K562 (cell line): ENCODE results near the gene MARCHF3. TPM values are rescaled to one million over a fixed set of nuclear protein-coding genes. Genes with fewer than 3 reads are reported as not detected.

Experiments used
- ATAC-seq: fragments of 200-7000 bp; cut with Tn5 transposase; 3 replicates; pipeline ENCODE4 v1.9.1; 2020; ENCODE audit warnings: moderate library complexity
- BruUV-seq: library from RNA; stranded (reverse); fragments of 400-500 nt; replicated peaks from 2 replicates; lab custom pipeline; 2021; lab: Mats Ljungman, UMichigan
- CTCF ChIA-PET: fragments of 300-600 bp; formaldehyde crosslinking; extraction: SDS; loops from one replicate; lab custom pipeline; 2021; ENCODE audit warnings: low intra/inter-chr PET ratio; lab: Yijun Ruan, JAX
- POLR2A ChIA-PET: fragments of 300-600, 350-650 bp; sonication (Branson Sonifier 250); formaldehyde crosslinking; extraction: SDS; loops from one replicate; lab custom pipeline; 2021; ENCODE audit warnings: antibody characterized with exemption, inconsistent platforms; lab: Yijun Ruan, JAX
- DNase-seq, 4 experiments: peaks; one replicate each; pipeline versions ENCODE4 v3.0.0 to v3.0.0-alpha.2; 2011 to 2018; ENCODE audit warnings: low spot score in 3 of 4, mixed read lengths in 3 of 4; ENCODE audit errors: extremely low read depth in 1 of 4
- FAIRE-seq: peaks from 2 replicates; lab custom pipeline; 2011; peaks lifted over from hg19 to GRCh38; lab: Jason Lieb, UNC
- H2AFZ ChIP-seq: 2 replicates; pipeline ENCODE4 v1.6.0; 2011; ENCODE audit warnings: low read depth, low read length, control low read depth, inconsistent platforms
- H3K27ac ChIP-seq: fragments of 200-600 bp; 3 replicates; pipeline ENCODE4 v1.8.0; 2011; ENCODE audit warnings: low read depth, mild to moderate bottlenecking, control low read depth, inconsistent platforms, low read length, moderate library complexity, mixed read lengths; ENCODE audit errors: extremely low read depth
- H3K27me3 ChIP-seq, 2 experiments: fragments of 300-600 bp in 1 of 2; 2 replicates in 1 of 2; 3 replicates in 1 of 2; pipeline versions ENCODE4 v1.6.0 to v1.8.0; 2011; ENCODE audit warnings: inconsistent platforms in 2 of 2, low read length in 2 of 2, mild to moderate bottlenecking in 1 of 2, mixed read lengths in 1 of 2, moderate library complexity in 1 of 2; ENCODE audit not compliant: control insufficient read depth in 2 of 2, insufficient read depth in 2 of 2
- H3K36me3 ChIP-seq: fragments of 300-600 bp; 3 replicates; pipeline ENCODE4 v1.8.0; 2011; ENCODE audit warnings: mild to moderate bottlenecking, low read length, inconsistent platforms; ENCODE audit not compliant: control insufficient read depth, insufficient read depth
- H3K4me1 ChIP-seq, 2 experiments: fragments of 200-600 bp in 1 of 2; replicated peaks in 1 of 2; 2 replicates in 1 of 2; 3 replicates in 1 of 2; pipeline versions ENCODE4 v1.5.1 to v1.8.0; 2011; ENCODE audit warnings: inconsistent platforms in 2 of 2, low read length in 2 of 2, mild to moderate bottlenecking in 1 of 2, mixed read lengths in 1 of 2, moderate library complexity in 1 of 2; ENCODE audit not compliant: control insufficient read depth in 2 of 2, insufficient read depth in 2 of 2
- H3K4me2 ChIP-seq: 2 replicates; pipeline ENCODE4 v1.6.1; 2011; ENCODE audit warnings: low read length, control low read depth, inconsistent platforms, mixed read lengths; ENCODE audit not compliant: insufficient read depth
- H3K4me3 ChIP-seq: fragments of 200-600 bp; sonication (generic), shearing (Covaris generic); 2 replicates; pipeline ENCODE4 v1.5.1; 2016; ENCODE audit warnings: control low read depth, inconsistent platforms
- H3K79me2 ChIP-seq: fragments of 200-600 bp; 3 replicates; pipeline ENCODE4 v1.8.0; 2011; ENCODE audit warnings: low read length, inconsistent platforms; ENCODE audit not compliant: control insufficient read depth, insufficient read depth
- H3K9ac ChIP-seq, 2 experiments: 2 replicates each; pipeline versions ENCODE4 v1.6.0 to v1.6.1; 2011; ENCODE audit warnings: low read depth in 2 of 2, low read length in 2 of 2, control low read depth in 1 of 2, inconsistent platforms in 1 of 2, mild to moderate bottlenecking in 1 of 2, mixed read lengths in 1 of 2; ENCODE audit not compliant: insufficient read depth in 1 of 2
- H3K9me1 ChIP-seq: one replicate; pipeline ENCODE4 v1.6.0; 2011; ENCODE audit warnings: inconsistent platforms, mild to moderate bottlenecking, low read length, moderate library complexity; ENCODE audit not compliant: control insufficient read depth, insufficient read depth
- H3K9me3 ChIP-seq: replicated peaks from 2 replicates; pipeline ENCODE4 v1.5.1; 2011; ENCODE audit warnings: low read depth, low read length, inconsistent platforms; ENCODE audit not compliant: control insufficient read depth, insufficient read depth
- H4K20me1 ChIP-seq: replicated peaks from 2 replicates; pipeline ENCODE4 v1.6.1; 2011; ENCODE audit warnings: low read length, inconsistent platforms, mixed read lengths; ENCODE audit not compliant: control insufficient read depth, insufficient read depth
- MAX ChIP-seq: sonication (generic); formaldehyde crosslinking; IDR thresholded peaks from 2 replicates; pipeline ENCODE4 v1.9.0; 2022; ENCODE audit warnings: mild to moderate bottlenecking, missing genetic modification reagents
- PHF8 ChIP-seq: fragments of 200-600 bp; sonication (generic); IDR thresholded peaks from 2 replicates; pipeline ENCODE4 v1.6.1; 2012; ENCODE audit warnings: mixed run types, mild to moderate bottlenecking, inconsistent platforms, low read length, moderate library complexity, borderline replicate concordance
- SUPT5H ChIP-seq: fragments of 450-650 bp; IDR thresholded peaks from 2 replicates; pipeline ENCODE4 v1.6.1; 2016
- TBP ChIP-seq: optimal IDR thresholded peaks from 2 replicates; pipeline ENCODE3; 2011; ENCODE audit warnings: low read depth, low read length, improper control_type of control experiment
- TEAD1 ChIP-seq, 2 experiments: fragments of 450-650 bp in 1 of 2; sonication (generic) in 1 of 2; formaldehyde crosslinking; IDR thresholded peaks; 2 replicates each; pipeline versions ENCODE4 v1.4.0 to v1.8.0; 2020 to 2022; ENCODE audit warnings: mild to moderate bottlenecking in 2 of 2, missing genetic modification reagents in 1 of 2
- TEAD2 ChIP-seq: fragments of 450-650 bp; IDR thresholded peaks from 2 replicates; pipeline ENCODE4 v1.6.1; 2016; ENCODE audit warnings: missing genetic modification characterization, control low read depth, missing compliant biosample characterization
- ZNF239 ChIP-seq: fragments of 250-450 bp; sonication (Bioruptor Pico); IDR thresholded peaks from 2 replicates; pipeline ENCODE4 v1.4.0; 2020; ENCODE audit warnings: mild to moderate bottlenecking
- WGBS: fragments of 100-300 bp; shearing (Covaris generic); methylation state at CpG from one replicate; pipeline ENCODE4 v1.1.6; 2016; ENCODE audit warnings: low coverage, mixed read lengths; ENCODE audit not compliant: insufficient coverage; ENCODE audit errors: missing lambda C conversion rate; 5-methylcytosine and 5-hydroxymethylcytosine counted together
- in situ Hi-C: fragments of 300-500 bp; cut with MboI; formaldehyde crosslinking; loops from 4 replicates; pipeline ENCODE4 v1.15.0; 2018; ENCODE audit warnings: inconsistent platforms, mixed read lengths
- intact Hi-C: fragments of 100-400 bp; cut with micrococcal nuclease; formaldehyde crosslinking; loops from 2 replicates; pipeline ENCODE4 v1.14.2; 2022
- polyA plus RNA-seq, 8 experiments: library from polyadenylated mRNA; depleted of rRNA in 4 of 8; stranded (reverse) in 5 of 8; unstranded in 3 of 8; fragments of >200 nt; fragmentation: Nextera tagmentation in 2 of 8; fragmentation: Illumina TruSeq in 1 of 8; extraction: Ambion mirVana in 2 of 8; extraction: Trizol in 1 of 8; gene quantifications; 2 replicates each; pipeline versions ENCODE4 v1.2.1 to v1.2.3, GENCODE V29; 2011 to 2014; ENCODE audit warnings: inconsistent platforms in 1 of 8, missing spikeins in 1 of 8
- total RNA-seq, 7 experiments: library from RNA; depleted of rRNA in 6 of 7; stranded (reverse); fragments of >200 nt in 6 of 7; fragmentation: Illumina TruSeq in 2 of 7; extraction: Trizol in 2 of 7; gene quantifications; 2 replicates each; pipeline versions ENCODE4 v1.2.1 to v1.2.3, GENCODE V29; 2011 to 2021; ENCODE audit warnings: low replicate concordance in 1 of 7
- TF ChIP-seq, protein P1 (sequence below): fragments of 450-650 bp; IDR thresholded peaks from 2 replicates; pipeline ENCODE4 v1.6.1; 2014; ENCODE audit warnings: low read depth, mild to moderate bottlenecking, moderate library complexity, borderline replicate concordance
- TF ChIP-seq, protein P2 (sequence below), 2 experiments: IDR thresholded peaks; 2 replicates each; pipeline ENCODE4 v1.6.1; 2012; ENCODE audit warnings: improper control_type of control experiment in 2 of 2, low read depth in 2 of 2, low read length in 2 of 2, borderline replicate concordance in 1 of 2

MARCHF3 gene
- total and polyA plus RNA-seq, 9 of the 15 experiments (the other 6 are each of a cell fraction or from before 2014, with no cell fraction given): 5.6 to 37.4 (median 16.5) TPM

- TF ChIP-seq, protein P1, sequence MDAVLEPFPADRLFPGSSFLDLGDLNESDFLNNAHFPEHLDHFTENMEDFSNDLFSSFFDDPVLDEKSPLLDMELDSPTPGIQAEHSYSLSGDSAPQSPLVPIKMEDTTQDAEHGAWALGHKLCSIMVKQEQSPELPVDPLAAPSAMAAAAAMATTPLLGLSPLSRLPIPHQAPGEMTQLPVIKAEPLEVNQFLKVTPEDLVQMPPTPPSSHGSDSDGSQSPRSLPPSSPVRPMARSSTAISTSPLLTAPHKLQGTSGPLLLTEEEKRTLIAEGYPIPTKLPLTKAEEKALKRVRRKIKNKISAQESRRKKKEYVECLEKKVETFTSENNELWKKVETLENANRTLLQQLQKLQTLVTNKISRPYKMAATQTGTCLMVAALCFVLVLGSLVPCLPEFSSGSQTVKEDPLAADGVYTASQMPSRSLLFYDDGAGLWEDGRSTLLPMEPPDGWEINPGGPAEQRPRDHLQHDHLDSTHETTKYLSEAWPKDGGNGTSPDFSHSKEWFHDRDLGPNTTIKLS: no peak
Observed at GRCh38 chr5:127074466-127074865, 44.1 kb upstream of the MARCHF3 start (continued).

DNA sequence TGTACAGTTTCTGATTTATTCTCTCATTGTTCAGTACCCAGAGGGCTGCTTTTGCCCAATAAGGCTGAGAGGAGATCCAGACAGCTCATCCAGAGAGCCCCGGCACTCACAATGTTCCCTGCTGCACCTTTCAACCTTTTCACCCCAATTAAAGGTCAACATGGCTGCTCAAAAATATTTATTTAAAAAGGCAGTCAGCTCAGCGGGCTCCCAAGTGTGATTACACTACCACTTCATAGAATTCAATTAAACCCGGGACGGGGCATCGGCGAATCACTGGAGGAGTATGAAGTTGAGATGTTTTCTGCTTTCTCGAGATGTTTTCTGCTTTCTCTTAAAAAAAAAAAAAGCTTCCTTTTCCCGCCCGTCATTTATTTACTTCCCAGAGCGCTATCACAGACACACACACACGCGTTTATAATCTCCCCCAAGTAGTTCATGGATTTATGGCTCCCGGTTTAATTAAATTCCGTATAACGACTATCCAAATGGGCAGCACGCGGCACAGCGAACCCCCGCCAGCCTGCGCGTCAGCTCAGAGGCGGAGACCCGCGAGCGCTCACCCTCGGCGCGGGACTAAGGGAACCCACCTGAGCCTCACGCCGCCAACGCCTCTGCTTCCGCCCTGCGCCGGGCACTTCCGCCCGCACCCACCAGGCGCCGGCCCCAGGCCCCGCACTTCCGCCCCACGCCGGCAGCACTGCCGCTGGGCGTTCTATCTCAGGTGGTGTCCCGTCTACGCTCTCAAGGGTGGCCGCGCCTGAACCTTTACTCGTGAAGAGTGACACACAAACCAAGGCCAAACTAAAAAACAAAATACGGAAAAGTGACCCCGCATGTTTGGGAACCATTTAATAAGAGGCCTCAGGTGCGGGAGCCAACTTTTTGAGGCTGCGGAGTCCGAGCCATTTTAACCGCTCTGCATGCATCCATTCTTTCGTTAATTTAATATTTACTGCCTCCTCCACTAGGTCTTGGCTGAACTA lies 42.8 kb upstream of the MARCHF3 start, which contains the start of gene C5orf63:
C5orf63 (minus strand) TSS at position 642 of the 986 bp plus-strand sequence. CDS start 14,507 bp downstream, outside the sequence.
- no peaks in the 10 kb centered on the region for H3K9me3 ChIP-seq
- peaks cover 0 to 5% of the 10 kb centered on the region in 2 experiments; a peak in 2 of 5 replicates for H3K4me1 ChIP-seq
- BruUV-seq: TSS peak; percentile 79
- H3K4me2 ChIP-seq: peak within 1 kb of the TSS; percentile 51
- no peaks in the 10 kb centered on the region for H4K20me1 ChIP-seq
- ChIA-PET POLR2A (interaction anchor here (0.6 to 1.6 kb wide), 6 partner anchors 11 to 297 kb away, joined by 3 to 5 read pairs (median 3); no protein-coding TSS in a partner anchor), CTCF (no interaction called here)
- H3K9me1 ChIP-seq: no peaks in the 10 kb centered on the region
- peak; percentile 37 for FAIRE-seq
- 50% methylated on average over 51 of the region's 56 CpGs for WGBS
- in situ Hi-C loops: no loop called here
- H3K9ac ChIP-seq: peak within 1 kb of the TSS; percentile 62 to 72
- intact Hi-C loops: no loop called here
- peak; percentile 95 for ATAC-seq
- peak within 1 kb of the TSS; percentile 41 for H3K4me3 ChIP-seq
- peak within 1 kb of the TSS; percentile 70 for H3K27ac ChIP-seq
- no peaks in the 10 kb centered on the region for H3K36me3 ChIP-seq
- no peaks in the 10 kb centered on the region; the same call in 2 of the 3 replicates for H3K79me2 ChIP-seq
- no peaks in the 10 kb centered on the region for H3K27me3 ChIP-seq
- peak; percentile 64 to 77 (median 68) for DNase-seq
- H2AFZ ChIP-seq: peak within 1 kb of the TSS; percentile 75
- TF ChIP-seq TEAD2 (tag): no peak
- peak; percentile 14; the same call in 1 of the 2 replicates for TF ChIP-seq MAX
- TF ChIP-seq SUPT5H: peak; percentile 56
- TF ChIP-seq TEAD1 (CRISPR knock-in tag; IDR thresholded peaks at IDR 0.05): no peak
- TF ChIP-seq ZNF239 (CRISPR knock-in tag): no peak
- peak; percentile 56; the same call in 1 of the 2 replicates for TF ChIP-seq PHF8
- TF ChIP-seq, protein P2, sequence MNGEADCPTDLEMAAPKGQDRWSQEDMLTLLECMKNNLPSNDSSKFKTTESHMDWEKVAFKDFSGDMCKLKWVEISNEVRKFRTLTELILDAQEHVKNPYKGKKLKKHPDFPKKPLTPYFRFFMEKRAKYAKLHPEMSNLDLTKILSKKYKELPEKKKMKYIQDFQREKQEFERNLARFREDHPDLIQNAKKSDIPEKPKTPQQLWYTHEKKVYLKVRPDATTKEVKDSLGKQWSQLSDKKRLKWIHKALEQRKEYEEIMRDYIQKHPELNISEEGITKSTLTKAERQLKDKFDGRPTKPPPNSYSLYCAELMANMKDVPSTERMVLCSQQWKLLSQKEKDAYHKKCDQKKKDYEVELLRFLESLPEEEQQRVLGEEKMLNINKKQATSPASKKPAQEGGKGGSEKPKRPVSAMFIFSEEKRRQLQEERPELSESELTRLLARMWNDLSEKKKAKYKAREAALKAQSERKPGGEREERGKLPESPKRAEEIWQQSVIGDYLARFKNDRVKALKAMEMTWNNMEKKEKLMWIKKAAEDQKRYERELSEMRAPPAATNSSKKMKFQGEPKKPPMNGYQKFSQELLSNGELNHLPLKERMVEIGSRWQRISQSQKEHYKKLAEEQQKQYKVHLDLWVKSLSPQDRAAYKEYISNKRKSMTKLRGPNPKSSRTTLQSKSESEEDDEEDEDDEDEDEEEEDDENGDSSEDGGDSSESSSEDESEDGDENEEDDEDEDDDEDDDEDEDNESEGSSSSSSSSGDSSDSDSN (IDR thresholded peaks at IDR 0.05; ENCODE audit: borderline replicate concordance in 1 of 2, low read depth in 2 of 2, low read length in 2 of 2): 0 out of 4 replicates have a peak, but pooled peaks of 1 of the 2 experiments have one; percentile 11
- TF ChIP-seq TBP: peak; percentile 37
